Neural progenitor cell (in vitro differentiated cells): ENCODE results near the gene NEB.

ENCODE experiments used
- CTCF ChIP-seq: fragments of 200-600 bp; sonication (generic); IDR thresholded peaks from 2 replicates; pipeline ENCODE4 v1.5.1; 2017; ENCODE audit warnings: antibody characterized with exemption, mild to moderate bottlenecking
- EZH2 ChIP-seq: fragments of 200-600 bp; sonication (generic); IDR thresholded peaks from 2 replicates; pipeline ENCODE4 v1.6.1; 2017; ENCODE audit warnings: antibody characterized with exemption, mild to moderate bottlenecking, moderate library complexity
- EZH2phosphoT487 ChIP-seq: fragments of 200-600 bp; sonication (generic); IDR thresholded peaks from 2 replicates; pipeline ENCODE4 v1.6.1; 2017; ENCODE audit warnings: antibody characterized with exemption

- TF ChIP-seq CTCF (no peak), EZH2 (no peak), EZH2phosphoT487 (no peak)
Observed at GRCh38 chr2:151777935-151778334, 43.7 kb upstream of the NEB start.
